Epidermal melanocyte (primary cell): Measurements from ENCODE around the gene ZNF169.
"Not testable (repeated sequence)": the region's sequence is repeated elsewhere in the genome, so short reads cannot be mapped to it uniquely, and the experiment has no call there.

Experiments used
- DNase-seq: peaks from one replicate; pipeline ENCODE4 v3.0.0; 2011; ENCODE audit warnings: low spot score; ENCODE audit not compliant: insufficient read length

The ZNF169 gene

GRCh38 chr9:94341703-94342102 lies 82.6 kb downstream of the ZNF169 start:
- DNase-seq = not testable (repeated sequence)

DNA sequence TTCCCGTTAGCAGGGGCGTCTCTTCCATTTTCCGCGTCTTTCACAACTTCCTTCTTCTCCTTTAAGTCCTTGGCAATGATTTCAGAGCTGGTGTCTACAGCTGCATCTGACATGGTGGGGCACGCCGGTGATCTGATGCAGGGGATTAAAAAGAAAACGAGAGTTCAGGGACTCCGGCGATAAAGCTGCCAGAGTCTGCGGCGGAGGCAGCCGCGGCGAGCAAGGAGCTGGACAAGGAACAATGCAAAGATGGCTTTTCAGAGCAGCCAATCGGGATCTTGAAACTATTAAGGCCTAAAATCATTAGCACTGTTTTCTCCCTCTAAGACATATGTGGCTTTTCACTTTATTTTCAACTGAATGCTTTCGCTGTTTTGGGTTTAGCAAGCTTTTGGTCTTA lies 88.4 kb downstream of the ZNF169 start:
- not testable (repeated sequence) for DNase-seq

DNA sequence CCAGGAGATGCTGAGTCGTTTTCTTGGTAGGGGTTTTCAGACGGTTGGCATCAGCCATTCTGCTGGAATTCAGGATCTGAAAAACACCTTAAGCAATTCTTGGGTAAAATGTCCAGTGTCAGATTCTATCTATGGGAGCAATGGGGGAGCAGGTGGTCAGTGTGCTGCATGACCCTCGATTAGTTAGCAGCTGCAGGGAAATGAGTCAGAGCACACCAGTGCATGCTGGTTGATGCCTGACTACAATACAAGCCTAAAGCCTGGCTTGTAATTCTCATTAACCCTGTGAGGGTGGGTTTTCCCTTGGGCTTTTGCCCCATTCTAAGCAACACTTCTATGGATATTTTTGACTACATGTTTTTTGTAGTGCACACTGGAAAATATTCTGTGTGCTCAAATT lies 89.7 kb downstream of the ZNF169 start:
- DNase-seq = not testable (repeated sequence)
